Lower leg skin (tissue), 3 donors: ENCODE measurements around the gene FICD.
"Not testable (repeated sequence)": the region's sequence is repeated elsewhere in the genome, so short reads cannot be mapped to it uniquely, and the experiment has no call there.

ENCODE experiments used
- POLR2A ChIP-seq, 2 donors: fragments of 450-650 bp; IDR thresholded peaks; one replicate each; pipeline ENCODE4 v1.6.1; 2016 to 2017; ENCODE audit warnings: antibody characterized with exemption in 2 of 2, mild to moderate bottlenecking in 1 of 2, moderate library complexity in 1 of 2
- TF ChIP-seq, protein P1 (sequence below), 3 donors: fragments of 450-650 bp; IDR thresholded peaks; one replicate each; pipeline ENCODE4 v1.5.1; 2016; ENCODE audit warnings: antibody characterized with exemption in 3 of 3, mild to moderate bottlenecking in 3 of 3, moderate library complexity in 2 of 3

DNA sequence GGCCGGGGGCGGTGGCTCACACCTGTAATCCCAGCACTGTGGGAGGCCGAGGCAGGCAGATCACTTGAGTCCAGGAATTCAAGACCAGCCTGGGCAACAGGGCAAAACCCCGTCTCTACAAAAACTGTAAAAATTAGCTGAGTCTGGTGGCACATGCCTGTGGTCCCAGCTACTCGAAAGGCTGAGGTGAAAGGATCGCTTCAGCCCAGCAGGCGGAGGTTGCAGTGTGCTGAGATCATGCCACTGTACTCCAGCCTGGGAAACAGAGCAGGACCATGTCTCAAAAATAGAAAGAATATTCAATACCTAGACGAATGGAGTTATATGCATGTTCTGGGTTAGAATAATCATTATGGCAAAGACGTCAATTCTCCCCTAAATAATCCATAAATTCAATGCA is 40.3 kb downstream of the FICD start:
- TF ChIP-seq, protein P1, sequence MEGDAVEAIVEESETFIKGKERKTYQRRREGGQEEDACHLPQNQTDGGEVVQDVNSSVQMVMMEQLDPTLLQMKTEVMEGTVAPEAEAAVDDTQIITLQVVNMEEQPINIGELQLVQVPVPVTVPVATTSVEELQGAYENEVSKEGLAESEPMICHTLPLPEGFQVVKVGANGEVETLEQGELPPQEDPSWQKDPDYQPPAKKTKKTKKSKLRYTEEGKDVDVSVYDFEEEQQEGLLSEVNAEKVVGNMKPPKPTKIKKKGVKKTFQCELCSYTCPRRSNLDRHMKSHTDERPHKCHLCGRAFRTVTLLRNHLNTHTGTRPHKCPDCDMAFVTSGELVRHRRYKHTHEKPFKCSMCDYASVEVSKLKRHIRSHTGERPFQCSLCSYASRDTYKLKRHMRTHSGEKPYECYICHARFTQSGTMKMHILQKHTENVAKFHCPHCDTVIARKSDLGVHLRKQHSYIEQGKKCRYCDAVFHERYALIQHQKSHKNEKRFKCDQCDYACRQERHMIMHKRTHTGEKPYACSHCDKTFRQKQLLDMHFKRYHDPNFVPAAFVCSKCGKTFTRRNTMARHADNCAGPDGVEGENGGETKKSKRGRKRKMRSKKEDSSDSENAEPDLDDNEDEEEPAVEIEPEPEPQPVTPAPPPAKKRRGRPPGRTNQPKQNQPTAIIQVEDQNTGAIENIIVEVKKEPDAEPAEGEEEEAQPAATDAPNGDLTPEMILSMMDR (IDR thresholded peaks at IDR 0.05) = not testable (repeated sequence)
- not testable (repeated sequence) for TF ChIP-seq POLR2A (IDR thresholded peaks at IDR 0.05)
